HepG2 (cell line): Measurements from ENCODE around the gene CELF5. TPM values are rescaled to one million over a fixed set of nuclear protein-coding genes. Genes with fewer than 3 reads are reported as not detected.

ENCODE experiments used
- ATAC-seq: fragments of 200-7000 bp; cut with Tn5 transposase; 3 replicates; pipeline ENCODE4 v1.9.1; 2020; ENCODE audit warnings: mild to moderate bottlenecking, moderate library complexity
- BruUV-seq: library from RNA; stranded (reverse); fragments of 400-500 nt; replicated peaks from 2 replicates; lab custom pipeline; 2021; lab: Mats Ljungman, UMichigan
- CTCF ChIA-PET: fragments of 300-600 bp; formaldehyde crosslinking; extraction: SDS; loops from one replicate; lab custom pipeline; 2021; ENCODE audit warnings: low total read pairs, inconsistent platforms, low intra/inter-chr PET ratio; lab: Yijun Ruan, JAX
- POLR2A ChIA-PET: fragments of 350-600 bp; sonication (Branson Sonifier 250); formaldehyde crosslinking; loops from one replicate; lab custom pipeline; 2020; ENCODE audit warnings: antibody characterized with exemption, inconsistent platforms; lab: Yijun Ruan, JAX
- DNase-seq: peaks from one replicate; pipeline ENCODE4 v3.0.0-alpha.2; 2015; ENCODE audit warnings: low spot score
- FAIRE-seq: peaks from 3 replicates; lab custom pipeline; 2011; peaks lifted over from hg19 to GRCh38; lab: Jason Lieb, UNC
- H2AFZ ChIP-seq: one replicate; pipeline ENCODE4 v1.6.1; 2011; ENCODE audit warnings: low read length, inconsistent platforms
- H3K27ac ChIP-seq: fragments of 300-600 bp; 3 replicates; pipeline ENCODE4 v1.8.0; 2011; ENCODE audit warnings: mixed run types, mild to moderate bottlenecking, mixed read lengths, low read length, inconsistent platforms; ENCODE audit not compliant: insufficient read depth; ENCODE audit errors: extremely low read length
- H3K27me3 ChIP-seq, 2 experiments: fragments of 200-600 bp in 1 of 2; 2 replicates in 1 of 2; 3 replicates in 1 of 2; pipeline versions ENCODE4 v1.6.0 to v1.8.0; 2011; ENCODE audit warnings: low read length in 2 of 2, mild to moderate bottlenecking in 2 of 2, moderate library complexity in 2 of 2, inconsistent platforms in 1 of 2; ENCODE audit not compliant: insufficient read depth in 2 of 2, control insufficient read depth in 1 of 2
- H3K36me3 ChIP-seq, 2 experiments: fragments of 200-600 bp in 1 of 2; replicated peaks in 1 of 2; 2 replicates in 1 of 2; 3 replicates in 1 of 2; pipeline versions ENCODE4 v1.5.1 to v1.8.0; 2011; ENCODE audit warnings: low read length in 2 of 2, inconsistent platforms in 1 of 2; ENCODE audit not compliant: insufficient read depth in 2 of 2, control insufficient read depth in 1 of 2
- H3K4me1 ChIP-seq: 2 replicates; pipeline ENCODE4 v1.5.1; 2012; ENCODE audit warnings: low read length, inconsistent platforms; ENCODE audit not compliant: insufficient read depth
- H3K4me2 ChIP-seq: 2 replicates; pipeline ENCODE4 v1.6.0; 2011; ENCODE audit warnings: low read depth, low read length, inconsistent platforms
- H3K4me3 ChIP-seq, 3 experiments: fragments of 200-600 bp in 1 of 3; sonication (generic), shearing (Covaris generic) in 1 of 3; replicated peaks in 1 of 3; 2 replicates each; pipeline ENCODE4 v1.5.1; 2011 to 2016; ENCODE audit warnings: low read length in 3 of 3, inconsistent platforms in 2 of 3, low read depth in 2 of 3, mild to moderate bottlenecking in 2 of 3, control low read depth in 1 of 3, mixed read lengths in 1 of 3; ENCODE audit not compliant: insufficient read depth in 1 of 3
- H3K79me2 ChIP-seq: one replicate; pipeline ENCODE4 v1.6.1; 2011; ENCODE audit warnings: low read length, inconsistent platforms; ENCODE audit not compliant: insufficient read depth
- H3K9ac ChIP-seq: 2 replicates; pipeline ENCODE4 v1.6.0; 2011; ENCODE audit warnings: mild to moderate bottlenecking, low read depth, low read length, inconsistent platforms; ENCODE audit not compliant: insufficient read depth
- H3K9me3 ChIP-seq: 2 replicates; pipeline ENCODE4 v1.5.1; 2012; ENCODE audit warnings: mild to moderate bottlenecking, low read length
- H4K20me1 ChIP-seq: 2 replicates; pipeline ENCODE4 v1.6.0; 2011; ENCODE audit warnings: inconsistent platforms, mild to moderate bottlenecking, low read length, moderate library complexity; ENCODE audit not compliant: insufficient read depth
- MTA3 ChIP-seq: sonication (generic); formaldehyde crosslinking; IDR thresholded peaks from 2 replicates; pipeline ENCODE4 v1.4.0; 2020; ENCODE audit warnings: missing genetic modification reagents
- ZFAT ChIP-seq: sonication (generic); formaldehyde crosslinking; conservative IDR thresholded peaks from 2 replicates; pipeline ENCODE4 v1.8.1; 2023; ENCODE audit warnings: missing genetic modification reagents, inconsistent platforms
- ZKSCAN8 ChIP-seq: IDR thresholded peaks from 2 replicates; pipeline ENCODE4 v1.6.1; 2016; ENCODE audit warnings: borderline replicate concordance, missing genetic modification reagents, missing compliant biosample characterization
- WGBS: methylation state at CpG from one replicate; pipeline ENCODE4 v1.1.6; 2017; ENCODE audit warnings: low lambda C conversion rate; 5-methylcytosine and 5-hydroxymethylcytosine counted together
- in situ Hi-C: cut with HindIII; loops from 2 replicates; pipeline ENCODE4 v1.10.0; 2017; ENCODE audit warnings: low pct_unique_long_range_greater_than_20kb; ENCODE audit not compliant: extremely low pct_ligation_motif_present
- intact Hi-C: fragments of 100-400 bp; cut with micrococcal nuclease; formaldehyde crosslinking; loops from one replicate; pipeline ENCODE4 v1.10.0; 2022; ENCODE audit not compliant: unreplicated experiment
- polyA plus RNA-seq, 8 experiments: library from polyadenylated mRNA; depleted of rRNA in 3 of 8; stranded (reverse) in 7 of 8; unstranded in 1 of 8; fragments of >200 nt; fragmentation: Illumina TruSeq in 4 of 8; extraction: Trizol in 4 of 8; gene quantifications; 2 replicates each; pipeline versions ENCODE4 v1.2.1 to v1.2.3, GENCODE V29; 2011 to 2016; ENCODE audit warnings: low read depth in 4 of 8, missing spikeins in 1 of 8, mixed read lengths in 1 of 8; ENCODE audit not compliant: insufficient read depth in 1 of 8
- total RNA-seq, 5 experiments: library from RNA; depleted of rRNA; stranded (reverse); fragments of >200 nt; fragmentation: Illumina TruSeq; extraction: Trizol; gene quantifications; 2 replicates each; pipeline ENCODE4 v1.2.3, GENCODE V29; 2016; ENCODE audit warnings: low read depth in 1 of 5

Gene CELF5
- total and polyA plus RNA-seq, 2 of the 13 experiments (the other 11 are each of a cell fraction or from before 2014, with no cell fraction given): 0.31 to 0.84 TPM

DNA sequence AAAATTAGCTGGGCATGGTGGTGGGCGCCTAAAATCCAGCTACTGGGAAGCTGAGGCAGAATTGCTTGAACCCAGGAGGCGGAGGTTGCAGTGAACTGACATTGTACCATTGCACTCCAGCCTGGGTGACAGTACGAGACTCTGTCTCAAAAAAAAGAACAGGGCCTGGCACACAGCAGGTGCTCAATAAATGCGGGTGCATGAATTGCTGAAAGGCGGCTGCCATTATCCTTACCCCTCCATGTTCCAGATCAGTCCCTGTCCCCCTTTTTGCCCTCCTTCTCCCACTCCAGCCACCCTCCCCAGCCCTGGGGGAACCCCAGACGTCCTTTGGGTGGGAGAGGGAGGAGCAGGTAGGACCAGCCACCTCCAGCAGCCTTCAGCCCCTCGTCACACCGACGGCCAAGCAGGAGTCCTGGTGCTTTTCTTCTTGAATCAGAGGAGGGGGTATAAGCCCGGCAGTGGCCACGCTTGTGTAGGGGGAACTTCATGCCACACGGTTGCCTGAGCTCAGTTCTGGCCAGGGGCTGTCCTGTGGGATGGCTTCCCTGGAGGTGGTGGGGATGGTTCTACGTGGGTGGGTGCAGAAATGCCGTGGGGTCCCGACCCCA is 121.5 kb downstream of the CELF5 start:
- intact Hi-C loops (no loop called here), in situ Hi-C loops (no loop called here)
- FAIRE-seq (no peak), DNase-seq (no peak), ATAC-seq (peak; percentile 10; the same call in 1 of the 3 replicates)
- H3K27ac ChIP-seq: no peak overlapping the region
- no TSS peak for BruUV-seq
- H3K4me2 ChIP-seq: peak overlapping the region; percentile 67; the same call in 1 of the 2 replicates
- no peak overlapping the region for H3K9ac ChIP-seq
- TF ChIP-seq ZFAT: no peak
- TF ChIP-seq MTA3 (CRISPR knock-in tag): no peak
- TF ChIP-seq ZKSCAN8 (CRISPR knock-in tag): peak; percentile 92; the same call in 1 of the 2 replicates
- H3K36me3 ChIP-seq: no peaks in the 10 kb centered on the region
- no peaks in the 10 kb centered on the region for H3K79me2 ChIP-seq
- ChIA-PET CTCF (no interaction called here), POLR2A (no interaction called here)
- H4K20me1 ChIP-seq: no peaks in the 10 kb centered on the region
- 23% methylated on average over 12 of the region's 15 CpGs for WGBS
- H3K4me1 ChIP-seq: peaks cover 56% of the 10 kb centered on the region
- no peak overlapping the region for H2AFZ ChIP-seq
- peak overlapping the region in 1 of 3 experiments; percentile 50; a peak in 1 of 6 replicates for H3K4me3 ChIP-seq
- H3K27me3 ChIP-seq: peaks cover 1 to 8% of the 10 kb centered on the region in 2 experiments; a peak in 3 of 5 replicates
- H3K9me3 ChIP-seq: no peaks in the 10 kb centered on the region

Other genes starting within 250 kb of the CELF5 start
- 0.24 and 0.28 TPM in 2 replicates for gene TLE6, start 247.1 kb upstream of the CELF5 start, total RNA-seq (2016; rRNA removed; fragmentation: Illumina TruSeq; extraction: Trizol)
- gene TLE6, start 247.1 kb upstream of the CELF5 start, polyA plus RNA-seq (2011; rRNA removed): 5.5 and 6.4 TPM in 2 replicates
- gene TLE2, start 195.4 kb upstream of the CELF5 start, total RNA-seq (2016; rRNA removed; fragmentation: Illumina TruSeq; extraction: Trizol): 0.07 TPM in 1 of 2 replicates, not detected in the other
- 0.72 and 0.81 TPM in 2 replicates for gene TLE2, start 195.4 kb upstream of the CELF5 start, polyA plus RNA-seq (2011; rRNA removed)
- 51.6 and 62.8 TPM in 2 replicates for gene TLE5, start 162.2 kb upstream of the CELF5 start, total RNA-seq (2016; rRNA removed; fragmentation: Illumina TruSeq; extraction: Trizol)
- 189 and 246 TPM in 2 replicates for gene TLE5, start 162.2 kb upstream of the CELF5 start, polyA plus RNA-seq (2011; rRNA removed)
- gene GNA11, start 130.3 kb upstream of the CELF5 start, total RNA-seq (2016; rRNA removed; fragmentation: Illumina TruSeq; extraction: Trizol): 18.8 and 26.8 TPM in 2 replicates
- 16.0 and 16.8 TPM in 2 replicates for gene GNA11, start 130.3 kb upstream of the CELF5 start, polyA plus RNA-seq (2011; rRNA removed)
- not detected in 2 replicates for gene GNA15, start 88.6 kb upstream of the CELF5 start, total RNA-seq (2016; rRNA removed; fragmentation: Illumina TruSeq; extraction: Trizol)
- gene GNA15, start 88.6 kb upstream of the CELF5 start, polyA plus RNA-seq (2011; rRNA removed): not detected in 2 replicates
- 0.07 TPM in 1 of 2 replicates, not detected in the other for gene S1PR4, start 45.9 kb upstream of the CELF5 start, total RNA-seq (2016; rRNA removed; fragmentation: Illumina TruSeq; extraction: Trizol)
- 0.09 and 0.33 TPM in 2 replicates for gene S1PR4, start 45.9 kb upstream of the CELF5 start, polyA plus RNA-seq (2011; rRNA removed)
- gene NCLN, start 38.7 kb upstream of the CELF5 start, total RNA-seq (2016; rRNA removed; fragmentation: Illumina TruSeq; extraction: Trizol): 20.0 and 56.0 TPM in 2 replicates
- 42.6 and 55.5 TPM in 2 replicates for gene NCLN, start 38.7 kb upstream of the CELF5 start, polyA plus RNA-seq (2011; rRNA removed)
- gene NFIC, start 141.9 kb downstream of the CELF5 start, total RNA-seq (2016; rRNA removed; fragmentation: Illumina TruSeq; extraction: Trizol): 2.5 and 2.9 TPM in 2 replicates
- 1.3 and 1.6 TPM in 2 replicates for gene NFIC, start 141.9 kb downstream of the CELF5 start, polyA plus RNA-seq (2011; rRNA removed)